ENCODE measurements around the gene TMEM44. TPM values are rescaled to one million over a fixed set of nuclear protein-coding genes. Genes with fewer than 3 reads are reported as not detected.
"Not testable (repeated sequence)": the region's sequence is repeated elsewhere in the genome, so short reads cannot be mapped to it uniquely, and the experiment has no call there.

TMEM44 gene
- total RNA-seq, 1 experiment from 2014 or later: 4.9 TPM

GRCh38 chr3:194647747-194648146 is 14.5 kb upstream of the TMEM44 start:
- no peak for DNase-seq (ENCODE audit: extremely low read depth, low read depth)

- no peak for DNase-seq (ENCODE audit: extremely low read depth, low read depth)
These were observed 9.6 kb upstream of the TMEM44 start for GRCh38 chr3:194642769-194643168.

DNA sequence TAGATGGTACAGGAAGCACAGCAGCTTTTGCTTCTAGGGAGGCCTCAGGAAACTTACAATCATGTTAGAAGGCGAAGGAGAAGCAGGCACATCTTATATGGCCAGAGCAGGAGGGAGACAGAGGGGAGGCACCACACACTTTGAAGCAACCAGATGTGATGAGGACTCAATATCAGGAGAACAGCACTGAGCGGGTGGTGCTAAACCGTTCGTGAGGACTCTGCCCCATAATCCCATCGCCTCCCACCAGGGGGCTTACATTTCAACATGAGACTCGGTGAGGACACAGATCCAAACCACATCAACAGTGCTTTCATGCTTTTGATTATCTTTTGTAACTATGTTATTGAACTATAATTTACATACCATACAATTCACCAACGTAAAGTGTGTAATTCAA is 7.6 kb upstream of the TMEM44 start:
- DNase-seq (ENCODE audit: extremely low read depth, low read depth): no peak

DNA sequence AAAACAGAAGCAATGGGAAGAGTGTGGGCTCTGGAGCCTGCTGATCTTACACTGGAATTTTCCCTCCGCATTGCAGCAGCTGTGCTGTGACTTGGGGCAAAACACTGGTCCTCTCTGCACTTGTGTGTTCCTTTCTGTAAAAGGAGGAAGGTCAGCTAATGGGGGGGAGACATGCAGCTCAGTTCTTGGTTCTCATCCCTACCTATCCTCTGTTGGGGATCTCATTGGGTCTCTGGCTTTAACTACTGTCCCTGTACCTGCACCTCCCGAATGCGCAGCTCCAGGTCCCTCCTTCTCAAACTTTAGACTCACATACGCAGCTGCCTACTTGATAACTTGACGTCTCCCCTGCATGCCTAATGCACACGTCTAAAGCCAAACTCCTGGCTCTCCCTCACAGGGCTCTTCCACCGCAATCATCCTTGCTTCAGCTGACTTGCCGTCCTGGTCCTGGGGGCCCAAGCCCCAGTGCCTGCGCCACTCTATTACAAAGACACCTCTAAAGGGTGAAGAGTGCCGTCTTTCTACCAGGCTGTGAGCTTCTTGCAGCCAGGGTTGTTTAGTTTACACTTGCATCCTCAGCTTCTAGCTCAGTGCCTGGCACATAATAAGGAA is 5.9 kb upstream of the TMEM44 start:
- DNase-seq (ENCODE audit: extremely low read depth, low read depth): no peak

DNA sequence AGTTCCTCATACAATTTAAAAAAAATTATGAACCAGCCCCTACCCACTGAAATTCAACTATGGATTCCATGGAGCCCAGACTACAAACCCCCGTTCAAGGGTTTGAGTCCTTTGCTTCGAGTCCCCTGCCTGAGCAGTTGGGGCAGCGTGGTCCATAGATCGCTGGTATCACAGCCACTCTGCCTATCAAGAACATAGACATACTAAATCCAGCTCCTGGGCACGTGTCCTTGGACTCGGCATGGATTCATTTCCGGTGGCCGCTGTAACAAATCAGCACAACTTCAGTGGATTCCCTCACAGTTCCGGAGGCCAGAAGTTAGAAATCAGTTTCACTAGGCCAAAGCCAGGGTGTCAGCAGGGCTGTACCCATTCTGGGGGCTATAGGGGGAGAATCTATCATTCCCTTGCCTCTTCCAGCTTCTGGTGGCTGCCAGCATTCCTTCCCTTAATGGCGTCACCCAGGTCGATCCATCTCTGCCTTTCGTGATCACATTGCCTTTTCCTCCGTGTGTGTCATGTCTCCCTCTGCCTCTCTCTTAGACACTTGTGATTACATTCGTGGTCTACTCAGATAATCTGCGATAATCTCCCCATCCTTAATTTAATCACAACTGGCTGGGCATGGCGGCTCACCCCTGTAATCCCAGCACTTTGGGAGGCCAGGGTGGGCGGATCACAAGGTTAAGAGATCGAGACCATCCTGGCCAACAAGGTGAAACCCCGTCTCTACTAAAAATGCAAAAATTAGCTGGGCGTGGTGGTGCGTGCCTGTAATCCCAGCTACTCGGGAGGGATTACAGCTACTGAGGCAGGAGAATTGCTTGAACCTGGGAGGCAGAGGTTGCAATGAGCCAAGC is 4.6 kb upstream of the TMEM44 start:
- DNase-seq (ENCODE audit: extremely low read depth, low read depth): no peak

DNA sequence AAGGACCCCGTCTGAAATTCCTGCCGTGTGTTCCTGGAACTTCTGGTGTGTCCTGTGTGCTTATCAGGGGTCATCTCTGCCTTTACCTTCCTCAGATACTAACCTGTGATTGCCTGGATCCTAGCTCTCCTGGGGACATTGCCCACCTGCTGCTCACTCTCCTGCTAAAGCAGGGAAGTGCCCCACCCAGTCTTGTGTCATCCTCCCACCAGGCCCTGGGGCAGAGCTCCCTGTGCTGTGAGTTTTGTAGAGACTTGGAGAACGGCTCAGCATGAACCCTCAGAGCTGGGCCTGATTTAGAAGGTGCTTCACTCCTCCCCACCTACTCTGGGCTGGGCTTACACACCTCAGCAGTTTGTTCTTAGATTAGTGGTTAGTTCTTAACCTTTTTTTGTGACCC is 3.8 kb upstream of the TMEM44 start:
- DNase-seq (ENCODE audit: extremely low read depth, low read depth): no peak

GRCh38 chr3:194632809-194633348 is 340 bp downstream of the TMEM44 start:
- no peak for DNase-seq (ENCODE audit: extremely low read depth, low read depth)

DNA sequence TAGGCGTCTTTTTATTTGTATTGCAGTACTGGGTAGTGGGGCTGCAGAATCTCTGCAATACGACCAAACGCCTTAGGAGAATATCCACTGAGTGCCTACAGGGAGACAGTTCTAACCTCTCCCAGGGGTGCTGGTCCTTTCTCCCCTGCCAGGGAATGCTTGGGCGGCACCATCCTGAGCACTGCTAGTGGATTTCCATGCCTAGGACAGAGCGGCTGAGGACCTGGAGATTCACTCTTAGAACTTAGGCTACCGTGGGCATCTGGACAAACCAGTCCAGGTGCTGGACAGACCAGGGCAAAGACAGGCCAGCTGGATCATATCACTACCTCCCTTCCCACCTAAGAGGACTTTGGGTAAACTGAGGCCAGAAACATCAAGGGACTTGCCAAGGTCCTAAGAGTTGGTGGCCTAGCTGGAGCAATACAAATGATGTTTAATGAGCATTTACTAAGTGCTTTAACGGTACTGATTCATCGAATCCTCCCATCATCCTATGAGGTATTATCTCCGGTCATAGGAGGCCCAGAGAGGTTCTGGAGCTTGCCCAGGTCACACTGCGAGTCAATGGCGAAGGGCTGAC is 902 bp downstream of the TMEM44 start:
- DNase-seq (ENCODE audit: extremely low read depth, low read depth): no peak

DNA sequence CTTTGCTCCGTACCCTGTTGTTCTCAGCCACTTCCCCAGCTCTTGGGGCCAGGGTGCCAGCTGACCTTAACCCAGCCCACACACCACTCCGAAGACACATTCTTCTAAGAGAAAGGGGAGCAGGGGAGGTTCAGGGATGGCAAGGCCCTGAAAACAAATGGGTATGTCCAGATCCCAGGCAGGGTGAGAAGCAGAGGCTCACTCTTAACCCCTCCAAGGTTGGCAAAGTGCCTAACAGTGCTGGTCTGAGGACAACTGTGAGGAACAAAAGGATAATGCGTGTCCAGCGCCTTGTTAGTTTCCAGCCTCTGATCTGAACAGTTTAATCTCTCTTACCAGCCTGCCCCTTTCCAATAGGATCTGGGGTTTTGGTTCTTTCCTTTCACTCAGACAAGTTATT is 1.5 kb downstream of the TMEM44 start:
- no peak for DNase-seq (ENCODE audit: extremely low read depth, low read depth)

DNA sequence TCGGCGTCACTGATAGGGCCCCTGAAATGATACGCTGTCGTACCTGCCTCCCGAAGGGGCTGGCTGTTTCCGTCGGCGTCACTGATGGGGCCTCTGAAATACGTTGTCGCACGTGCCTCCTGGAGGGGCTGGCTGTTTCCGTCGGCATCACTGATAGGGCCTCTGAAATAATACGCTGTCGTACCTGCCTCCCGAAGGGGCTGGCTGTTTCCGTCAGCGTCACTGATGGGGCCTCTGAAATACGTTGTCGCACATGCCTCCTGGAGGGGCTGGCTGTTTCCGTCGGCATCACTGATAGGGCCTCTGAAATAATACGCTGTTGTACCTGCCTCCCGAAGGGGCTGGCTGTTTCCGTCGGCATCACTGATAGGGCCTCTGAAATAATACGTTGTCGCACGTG is 2.5 kb downstream of the TMEM44 start:
- DNase-seq (ENCODE audit: extremely low read depth, low read depth): not testable (repeated sequence)

- no peak for DNase-seq (ENCODE audit: extremely low read depth, low read depth)
These were observed 8.3 kb downstream of the TMEM44 start for GRCh38 chr3:194624956-194625355.

DNA sequence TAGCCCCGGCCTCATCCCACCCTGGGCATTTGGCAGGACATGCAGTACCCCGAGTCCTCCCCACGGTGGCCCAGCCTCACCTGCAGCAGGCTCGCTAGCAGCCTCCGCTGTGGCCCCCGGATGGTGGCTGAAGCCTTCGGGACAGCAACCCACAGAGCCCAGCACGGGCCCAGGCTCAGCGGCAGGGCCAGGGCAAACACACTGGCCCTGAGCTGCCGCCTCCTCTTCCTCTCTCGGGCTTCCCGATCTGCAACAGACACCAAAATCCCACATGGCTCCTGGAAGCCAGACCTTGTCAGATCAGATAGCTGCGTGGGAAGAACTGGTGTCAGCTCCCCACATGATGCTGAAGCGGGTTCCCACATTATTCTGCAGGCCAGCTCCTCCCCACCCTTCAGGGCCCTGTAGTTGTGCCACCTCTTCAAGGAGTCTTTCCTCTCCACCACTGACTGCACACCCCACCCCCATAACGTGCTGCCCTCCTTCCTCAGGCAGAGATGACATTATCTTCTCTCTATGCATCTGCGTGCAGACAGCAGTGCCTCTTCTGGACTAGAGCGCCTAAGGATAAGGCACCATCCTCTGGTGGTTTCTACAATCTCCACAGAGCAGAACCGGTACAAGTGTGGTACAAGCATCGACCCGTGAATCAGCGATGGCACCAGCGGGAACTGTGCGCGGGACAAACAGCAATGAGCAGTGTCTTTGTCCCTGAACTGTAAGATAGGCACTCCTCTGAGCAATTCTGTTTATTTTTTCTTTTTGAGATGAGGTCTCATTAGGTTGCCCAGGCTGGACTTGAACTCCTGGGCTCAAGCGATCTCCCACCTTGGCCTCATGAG is 9.5 kb downstream of the TMEM44 start:
- no peak for DNase-seq (ENCODE audit: extremely low read depth, low read depth)

GRCh38 chr3:194622621-194623340 is 10.4 kb downstream of the TMEM44 start:
- no peak for DNase-seq (ENCODE audit: extremely low read depth, low read depth)

DNA sequence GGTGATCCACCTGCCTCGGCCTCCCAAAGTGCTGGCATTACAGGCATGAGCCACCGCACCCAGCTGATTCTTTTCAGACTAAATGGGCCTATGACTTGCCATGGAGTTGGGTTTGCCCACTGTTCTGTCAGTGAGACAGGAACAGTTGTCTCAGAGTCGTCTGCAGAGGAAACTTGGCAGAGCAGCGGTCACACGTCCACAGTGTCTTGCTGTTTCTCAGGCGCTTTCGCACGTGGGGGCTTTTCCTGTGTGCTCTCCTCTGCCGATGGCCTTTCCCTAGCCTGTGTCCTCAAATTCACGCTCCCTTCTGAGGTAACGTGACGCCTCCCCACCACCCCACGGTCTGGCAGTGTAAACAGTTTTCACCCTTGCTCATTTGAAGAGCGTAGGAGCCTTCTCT is 11.3 kb downstream of the TMEM44 start:
- no peak for DNase-seq (ENCODE audit: extremely low read depth, low read depth)

- DNase-seq (ENCODE audit: extremely low read depth, low read depth): no peak
These were observed 13.0 kb downstream of the TMEM44 start for GRCh38 chr3:194620196-194620595.

DNA sequence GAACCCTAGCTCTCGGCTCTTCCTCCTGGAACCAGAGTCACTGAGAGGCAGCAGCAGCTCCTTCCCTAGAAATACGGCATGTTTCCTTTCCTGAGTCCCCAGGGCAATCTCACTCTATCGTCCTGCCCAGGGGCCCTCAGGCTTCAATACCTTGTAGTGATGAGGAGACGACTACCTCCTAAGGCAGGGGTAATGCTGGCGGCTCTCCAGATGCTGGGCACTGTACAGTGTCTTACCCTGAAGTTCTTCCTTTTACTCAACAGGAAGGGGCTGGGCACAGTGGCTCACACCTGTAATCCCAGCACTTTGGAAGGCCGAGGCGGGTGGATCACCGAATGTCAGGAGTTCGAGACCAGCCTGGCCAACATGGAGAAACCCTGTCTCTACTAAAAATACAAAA is 13.5 kb downstream of the TMEM44 start:
- DNase-seq (ENCODE audit: extremely low read depth, low read depth): no peak

- no peak for DNase-seq (ENCODE audit: extremely low read depth, low read depth)
These were observed 14.2 kb downstream of the TMEM44 start for GRCh38 chr3:194618858-194619608.

GRCh38 chr3:194617827-194618226 is 15.4 kb downstream of the TMEM44 start:
- DNase-seq (ENCODE audit: extremely low read depth, low read depth): no peak

DNA sequence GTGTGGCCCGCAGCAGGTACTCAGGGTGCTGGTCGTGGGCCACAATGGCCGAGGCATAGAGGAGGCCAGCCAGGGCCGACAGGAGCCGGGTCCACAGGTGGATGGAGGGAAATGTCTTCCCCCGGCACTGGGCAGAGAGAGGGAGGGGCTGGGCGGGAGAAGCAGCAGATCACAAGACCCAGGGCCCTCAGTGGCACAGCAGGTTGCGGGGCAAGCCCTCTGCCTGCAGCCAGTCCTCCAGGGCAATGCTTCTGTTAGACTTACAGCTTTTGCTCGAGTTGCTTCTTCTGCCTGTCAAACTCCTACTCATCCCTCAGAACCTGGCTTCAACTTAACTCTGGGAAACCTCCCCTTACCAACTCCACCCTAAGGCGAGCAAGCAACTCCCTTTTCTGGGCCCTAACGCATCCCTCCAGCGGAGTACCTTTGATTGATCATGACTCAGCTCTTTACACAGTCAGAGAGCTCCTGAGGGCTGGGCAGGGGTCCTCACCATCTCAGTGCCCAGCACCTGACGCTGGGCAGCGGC is 16.0 kb downstream of the TMEM44 start:
- no peak for DNase-seq (ENCODE audit: extremely low read depth, low read depth)

All from NCI-H460 (cell line).